Spleen (tissue), 11 donors: ENCODE measurements around the gene MATK. TPM values are rescaled to one million over a fixed set of nuclear protein-coding genes. Genes with fewer than 3 reads are reported as not detected.

Experiments used
- DNase-seq: peaks from one replicate; pipeline ENCODE4 v3.0.0-alpha.2; 2020
- H3K27ac ChIP-seq, 8 donors: fragments of 200-600 bp; sonication (generic) in 7 of 8; 1 replicate in 4 of 8; 2 replicates in 4 of 8; pipeline versions ENCODE4 v1.5.0 to v1.8.0; 2016 to 2021; ENCODE audit warnings: inconsistent platforms in 4 of 8, mild to moderate bottlenecking in 4 of 8, moderate library complexity in 1 of 8
- H3K27me3 ChIP-seq, 7 donors: fragments of 200-600 bp; sonication (generic) in 6 of 7; replicated peaks in 1 of 7; 1 replicate in 4 of 7; 2 replicates in 3 of 7; pipeline versions ENCODE4 v1.5.0 to v1.8.0; 2016 to 2021; ENCODE audit warnings: inconsistent platforms in 3 of 7, mild to moderate bottlenecking in 1 of 7
- H3K36me3 ChIP-seq, 6 donors: fragments of 200-600 bp; sonication (generic) in 5 of 6; 1 replicate in 4 of 6; 2 replicates in 2 of 6; pipeline versions ENCODE4 v1.5.0 to v1.8.0; 2016 to 2021; ENCODE audit warnings: inconsistent platforms in 2 of 6
- H3K4me1 ChIP-seq, 6 donors: fragments of 200-600 bp; sonication (generic) in 5 of 6; 1 replicate in 3 of 6; 2 replicates in 3 of 6; pipeline versions ENCODE4 v1.5.0 to v1.8.0; 2016 to 2021; ENCODE audit warnings: inconsistent platforms in 3 of 6
- H3K4me3 ChIP-seq, 8 donors: fragments of 200-600 bp; sonication (generic) in 7 of 8; 1 replicate in 4 of 8; 2 replicates in 4 of 8; pipeline versions ENCODE4 v1.5.0 to v1.8.0; 2016 to 2021; ENCODE audit warnings: inconsistent platforms in 4 of 8, mild to moderate bottlenecking in 4 of 8, moderate library complexity in 2 of 8
- H3K9me3 ChIP-seq, 8 donors: fragments of 200-600 bp; sonication (generic) in 7 of 8; 1 replicate in 4 of 8; 2 replicates in 4 of 8; pipeline versions ENCODE4 v1.5.0 to v1.8.0; 2016 to 2021; ENCODE audit warnings: inconsistent platforms in 4 of 8
- POLR2A ChIP-seq, 3 donors: fragments of 450-650 bp; IDR thresholded peaks; one replicate each; pipeline ENCODE4 v1.5.1; 2017; ENCODE audit warnings: antibody characterized with exemption in 3 of 3, mild to moderate bottlenecking in 1 of 3
- POLR2AphosphoS5 ChIP-seq, 3 donors: sonication (generic); formaldehyde crosslinking; IDR thresholded peaks; one replicate each; pipeline ENCODE4 v1.5.1; 2017; ENCODE audit warnings: antibody characterized with exemption in 3 of 3
- WGBS, 5 donors: extraction: QIAGEN DNeasy Blood & Tissue Kit in 3 of 5; methylation state at CpG; one replicate each; pipeline versions ENCODE4 v1.1.5 to v1.1.7; 2013 to 2018; 5-methylcytosine and 5-hydroxymethylcytosine counted together
- intact Hi-C: fragments of 100-400 bp; cut with DNase I; formaldehyde crosslinking; loops from one replicate; pipeline ENCODE4 v1.15.0; 2023; ENCODE audit warnings: low total_unique reads
- polyA plus RNA-seq, 3 donors: library from polyadenylated mRNA; stranded (reverse); fragments of 200-250 nt; gene quantifications; one replicate each; pipeline ENCODE4 v1.2.1, GENCODE V29; 2013
- total RNA-seq, 7 donors: library from RNA; depleted of rRNA in 3 of 7; stranded (reverse); fragments of >200 nt in 3 of 7; fragmentation: NEBNext Ultra II Directional in 4 of 7; extraction: Animal tissue kit (Norgen Biotek cat#: 25700) in 4 of 7; gene quantifications; one replicate each; pipeline versions ENCODE4 v1.1.0 to v1.2.1, GENCODE V29; 2016 to 2021
- TF ChIP-seq, protein P1 (sequence below), 11 experiments: fragments of 200-600 bp in 7 of 11; fragments of 450-650 bp in 4 of 11; sonication (generic) in 4 of 11; IDR thresholded peaks in 8 of 11; conservative IDR thresholded peaks in 3 of 11; 1 replicate in 7 of 11; 2 replicates in 4 of 11; pipeline versions ENCODE4 v1.4.0 to v1.8.0; 2016 to 2021; ENCODE audit warnings: antibody characterized with exemption in 11 of 11, inconsistent platforms in 4 of 11, mild to moderate bottlenecking in 1 of 11
- donor health status: healthy with polysubstance abuse.
- donor health status: DM: no; HTN: no; CAD: no; lungs with moderate emphysema.
- donor health status: DM: no; HTN: no; CAD: no.
- donor health status: Bipolar disorder and iron deficiency.
- donor health status: healthy.
- donor health status: DM: no; HTN: no; CAD: no.
- donor health status: DM: yes; HTN: yes; CAD: no.

MATK gene
- total and polyA plus RNA-seq, 10 donors = 8.1 to 22.6 (median 16.6) TPM

DNA sequence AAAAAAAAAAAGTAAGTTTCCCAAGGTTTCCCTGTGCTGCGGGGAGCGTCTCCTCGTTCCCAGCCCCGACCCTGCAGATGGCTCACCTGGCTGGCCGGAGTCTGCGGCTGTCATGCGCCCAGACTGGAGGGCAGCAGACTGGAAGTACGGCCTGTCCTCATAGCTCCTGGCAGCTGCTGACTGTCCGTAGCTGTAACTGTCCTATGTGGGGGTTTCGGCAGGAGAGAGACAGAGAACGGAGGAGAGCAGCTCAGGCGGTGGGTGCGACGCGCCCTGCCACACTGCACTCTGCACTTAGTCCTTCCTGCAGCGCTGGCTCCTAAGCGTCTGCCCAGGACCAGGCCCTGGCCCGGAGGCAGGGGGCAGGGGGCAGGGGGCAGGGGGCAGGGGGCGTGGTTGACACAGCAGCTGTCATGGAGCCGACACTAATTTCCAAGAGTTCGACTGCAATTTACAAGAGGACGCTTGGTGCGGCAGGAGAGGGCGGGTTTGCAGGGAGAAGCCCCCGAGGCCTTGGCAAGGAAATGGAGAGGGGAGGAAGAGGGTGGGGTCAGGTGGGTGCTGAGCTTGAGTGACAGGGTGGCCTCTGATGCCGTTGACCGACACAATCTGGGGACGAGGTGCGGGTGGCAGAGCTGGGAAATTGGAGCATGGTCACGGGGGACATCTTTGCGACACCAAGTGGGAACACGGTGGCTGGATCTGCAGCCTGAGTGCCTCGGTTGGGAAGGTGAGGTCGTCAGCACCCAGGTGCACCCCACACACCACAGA, 47.6 kb upstream of the MATK start:
- Histone ChIP-seq H3K4me3 (no peak overlapping the region), H3K36me3 (no peaks in the 10 kb centered on the region), H3K27me3 (peaks cover 0 to 38% (median 0%) of the 10 kb centered on the region in 7 donors), H3K9me3 (no peaks in the 10 kb centered on the region), H3K27ac (no peak overlapping the region), H3K4me1 (no peaks in the 10 kb centered on the region)
- intact Hi-C loops = no loop called here
- WGBS, 5 donors = 63 to 78% (median 68%) methylated on average over 31 to 34 of the region's 34 CpGs
- DNase-seq = no peak
- TF ChIP-seq, protein P1, sequence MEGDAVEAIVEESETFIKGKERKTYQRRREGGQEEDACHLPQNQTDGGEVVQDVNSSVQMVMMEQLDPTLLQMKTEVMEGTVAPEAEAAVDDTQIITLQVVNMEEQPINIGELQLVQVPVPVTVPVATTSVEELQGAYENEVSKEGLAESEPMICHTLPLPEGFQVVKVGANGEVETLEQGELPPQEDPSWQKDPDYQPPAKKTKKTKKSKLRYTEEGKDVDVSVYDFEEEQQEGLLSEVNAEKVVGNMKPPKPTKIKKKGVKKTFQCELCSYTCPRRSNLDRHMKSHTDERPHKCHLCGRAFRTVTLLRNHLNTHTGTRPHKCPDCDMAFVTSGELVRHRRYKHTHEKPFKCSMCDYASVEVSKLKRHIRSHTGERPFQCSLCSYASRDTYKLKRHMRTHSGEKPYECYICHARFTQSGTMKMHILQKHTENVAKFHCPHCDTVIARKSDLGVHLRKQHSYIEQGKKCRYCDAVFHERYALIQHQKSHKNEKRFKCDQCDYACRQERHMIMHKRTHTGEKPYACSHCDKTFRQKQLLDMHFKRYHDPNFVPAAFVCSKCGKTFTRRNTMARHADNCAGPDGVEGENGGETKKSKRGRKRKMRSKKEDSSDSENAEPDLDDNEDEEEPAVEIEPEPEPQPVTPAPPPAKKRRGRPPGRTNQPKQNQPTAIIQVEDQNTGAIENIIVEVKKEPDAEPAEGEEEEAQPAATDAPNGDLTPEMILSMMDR (IDR thresholded peaks at IDR 0.05 in 8 of 11, conservative IDR thresholded peaks at IDR 0.05 in 3 of 11) = no peak
- TF ChIP-seq POLR2AphosphoS5 (IDR thresholded peaks at IDR 0.05) (no peak), POLR2A (IDR thresholded peaks at IDR 0.05) (no peak)

DNA sequence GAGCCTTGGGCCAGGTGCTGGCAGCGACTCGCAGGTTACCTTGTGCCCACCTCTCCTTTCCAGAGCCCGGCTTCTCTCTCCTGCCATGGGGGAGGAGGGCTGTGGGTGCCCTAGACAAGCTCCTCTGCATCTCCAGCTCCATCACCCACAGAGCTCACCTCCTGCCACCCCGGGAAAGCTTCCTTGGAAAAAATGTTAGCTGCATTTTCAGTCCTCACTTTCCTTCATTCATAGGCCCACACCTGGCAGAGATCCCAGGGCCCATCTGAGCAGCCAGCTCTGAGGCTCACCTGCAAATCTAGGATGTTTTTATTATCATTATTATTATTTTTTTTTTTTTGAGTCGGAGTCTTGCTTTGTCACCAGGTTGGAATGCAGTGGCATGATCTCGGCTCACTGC, 45.8 kb upstream of the MATK start:
- Histone ChIP-seq H3K4me1 (no peaks in the 10 kb centered on the region), H3K4me3 (no peak overlapping the region), H3K9me3 (no peaks in the 10 kb centered on the region), H3K27me3 (peaks cover 0 to 38% (median 0%) of the 10 kb centered on the region in 7 donors), H3K36me3 (no peaks in the 10 kb centered on the region), H3K27ac (no peak overlapping the region)
- TF ChIP-seq, protein P1 (IDR thresholded peaks at IDR 0.05 in 8 of 11, conservative IDR thresholded peaks at IDR 0.05 in 3 of 11) = no peak
- TF ChIP-seq POLR2AphosphoS5 (IDR thresholded peaks at IDR 0.05) = no peak
- TF ChIP-seq POLR2A (IDR thresholded peaks at IDR 0.05) = no peak
- intact Hi-C loops = no loop called here
- WGBS, 5 donors = 89 to 97% (median 93%) methylated on average over 5 to 6 of the region's 6 CpGs
- no peak for DNase-seq

DNA sequence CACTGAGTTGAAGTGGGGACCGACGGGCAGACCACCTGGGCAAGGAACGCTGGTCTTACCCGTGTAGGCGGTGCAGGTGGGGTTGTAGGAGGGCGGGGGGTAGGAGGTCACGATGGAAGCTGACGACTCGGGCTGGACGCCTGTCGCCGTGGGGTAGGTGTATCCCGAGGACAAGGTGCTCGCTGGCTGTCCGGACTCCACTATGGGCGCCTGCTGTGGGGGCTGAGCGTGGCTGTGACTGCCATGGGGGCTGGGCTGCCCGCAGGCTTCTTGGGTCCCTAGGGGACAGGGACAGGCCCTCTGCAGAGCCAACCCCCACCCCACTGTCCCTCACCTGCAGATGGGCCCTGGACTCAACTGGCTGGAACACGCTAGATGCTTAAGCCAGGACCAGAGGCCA, 45.4 kb upstream of the MATK start:
- WGBS, 5 donors = 73 to 77% (median 74%) methylated on average over 14 to 19 of the region's 19 CpGs

More for the DNA sequence above, 45.4 kb upstream of the MATK start:
- Histone ChIP-seq H3K27ac (no peak overlapping the region), H3K36me3 (no peaks in the 10 kb centered on the region), H3K4me3 (no peak overlapping the region), H3K27me3 (peaks cover 0 to 38% (median 0%) of the 10 kb centered on the region in 7 donors), H3K9me3 (no peaks in the 10 kb centered on the region), H3K4me1 (no peaks in the 10 kb centered on the region)
- TF ChIP-seq, protein P1 (IDR thresholded peaks at IDR 0.05 in 8 of 11, conservative IDR thresholded peaks at IDR 0.05 in 3 of 11) = no peak
- no peak for TF ChIP-seq POLR2AphosphoS5 (IDR thresholded peaks at IDR 0.05)
- TF ChIP-seq POLR2A (IDR thresholded peaks at IDR 0.05) = no peak
- intact Hi-C loops = no loop called here
- no peak for DNase-seq
